ENCODE data around the gene SIN3A.

Gene SIN3A

DNA sequence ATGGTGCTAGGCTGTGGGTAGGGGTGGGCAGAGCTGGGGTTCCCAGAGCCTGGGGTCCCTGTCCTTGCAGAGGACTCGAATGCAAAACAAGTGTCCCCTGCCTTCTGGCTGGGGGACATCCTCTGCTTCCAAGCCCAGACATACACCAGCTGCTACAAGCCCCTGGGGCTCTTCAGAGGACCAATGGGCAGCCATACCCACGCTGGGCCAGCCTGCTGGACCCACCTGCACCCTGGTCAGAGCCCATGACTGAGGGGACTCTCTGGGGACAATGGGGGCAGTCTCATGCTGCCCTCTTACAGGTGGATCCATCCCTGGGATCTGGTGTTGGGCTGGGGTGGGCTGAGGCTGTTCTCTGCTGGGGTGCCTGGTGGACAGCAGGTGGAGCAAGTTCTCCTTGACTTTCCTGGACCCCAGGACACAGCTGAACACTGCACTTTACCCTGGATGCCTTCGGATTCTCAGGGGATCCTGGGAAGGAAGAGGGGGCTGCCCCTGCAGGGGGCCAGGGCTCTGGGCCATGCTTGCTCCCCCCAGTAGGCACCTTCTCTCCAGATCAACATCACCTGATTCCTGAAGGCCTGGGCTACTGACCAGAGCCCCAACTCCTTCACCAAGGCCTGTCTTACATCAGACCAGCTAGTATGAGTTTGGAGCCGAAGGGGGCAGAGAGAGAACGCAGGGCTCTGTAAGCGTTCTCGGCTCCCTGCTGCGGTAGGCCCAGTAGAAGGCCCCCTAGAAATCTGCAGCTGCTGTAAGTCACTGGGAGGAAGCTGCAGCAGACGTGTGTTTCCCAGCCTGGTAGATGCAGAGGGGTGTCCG, 122.8 kb downstream of the SIN3A start:
- no peak for DNase-seq

DNA sequence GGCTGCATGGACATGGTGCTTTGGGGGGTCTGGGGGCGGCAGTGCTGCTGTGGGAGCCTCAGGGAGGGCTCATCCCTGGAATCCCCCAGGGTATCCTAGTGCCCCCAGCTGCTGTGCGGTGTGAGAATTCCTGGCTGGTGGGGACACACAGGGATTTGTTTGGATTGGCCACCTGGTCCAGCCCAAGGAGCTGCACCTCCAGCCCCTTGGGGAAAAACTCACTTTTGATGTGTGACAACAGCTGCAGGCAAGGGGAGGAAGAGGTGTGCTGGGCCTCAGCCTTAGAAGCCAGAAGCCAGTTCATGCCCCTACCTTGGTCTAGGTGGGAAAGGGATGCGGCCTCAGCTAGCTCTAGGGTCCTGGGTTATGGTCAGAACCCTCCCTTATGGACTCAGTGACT, 124.0 kb downstream of the SIN3A start:
- no peak for DNase-seq

DNA sequence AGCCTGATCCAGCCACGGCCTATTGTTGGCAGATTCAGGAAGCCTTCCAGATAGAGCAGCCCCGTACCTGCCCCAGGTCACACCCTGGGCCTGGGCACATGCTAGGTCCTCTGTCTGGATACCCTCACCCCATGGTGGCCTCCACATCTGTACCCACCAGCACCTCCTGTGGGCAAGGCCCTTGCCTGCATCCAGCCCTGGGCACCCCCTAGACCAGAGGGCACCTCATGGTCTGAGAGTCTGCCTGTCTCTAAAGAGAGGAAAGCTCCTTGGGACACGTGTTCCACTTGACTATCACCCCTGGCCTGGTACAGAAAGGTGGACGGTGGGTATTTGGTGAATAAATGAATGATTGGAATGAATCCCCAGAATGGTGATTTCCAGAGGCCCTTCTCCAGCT, 124.5 kb downstream of the SIN3A start:
- no peak for DNase-seq

DNA sequence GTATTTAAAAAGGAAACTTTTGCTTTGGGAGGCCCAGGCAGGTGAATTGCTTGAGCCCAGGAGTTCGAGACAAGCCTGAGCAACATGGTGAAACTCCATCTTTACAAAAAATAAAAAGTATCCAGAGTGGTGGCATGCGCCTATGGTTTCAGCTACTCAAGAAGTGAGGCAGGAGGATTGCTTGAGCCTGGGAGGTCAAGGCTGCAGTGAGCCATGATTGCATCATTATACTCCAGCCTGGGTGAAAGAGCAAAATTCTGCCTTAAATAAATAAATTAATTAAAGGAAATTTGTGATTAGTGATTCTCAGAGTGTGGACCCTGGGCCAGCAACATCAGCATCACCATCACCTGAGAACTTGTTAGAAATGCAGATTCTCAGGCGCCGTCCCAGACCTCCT, 125.6 kb downstream of the SIN3A start:
- no peak for DNase-seq

DNA sequence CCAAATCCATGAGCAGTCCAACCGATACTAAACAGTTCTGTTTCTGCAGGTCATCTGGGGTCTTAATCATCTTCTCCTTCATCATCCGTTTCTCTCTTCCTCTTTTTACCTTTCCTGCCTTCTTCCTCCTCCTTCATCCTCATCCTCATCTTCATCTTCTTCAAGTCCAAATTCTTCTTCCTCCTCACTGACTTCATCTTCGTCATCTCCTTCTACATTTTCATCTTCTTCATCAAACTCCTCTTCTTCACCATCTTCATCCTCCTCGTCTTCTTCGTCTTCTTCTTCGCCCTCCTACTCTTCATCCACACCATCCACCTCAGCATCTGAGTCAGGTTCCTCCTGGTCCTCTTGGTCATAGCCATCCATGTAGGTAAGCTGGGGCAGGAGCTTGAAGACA, 129.8 kb downstream of the SIN3A start:
- no peak for DNase-seq

All from activated CD4-positive, alpha-beta T cell treated with anti-CD3 and anti-CD28 coated beads for 48 hours (primary cell).